H9 (cell line): ENCODE results near the gene TCEA2. TPM values are rescaled to one million over a fixed set of nuclear protein-coding genes. Genes with fewer than 3 reads are reported as not detected.
A peak's percentile ranks its signal among the peaks of the same experiment; 100 is the strongest.

Experiments
- DNase-seq: peaks from one replicate; pipeline ENCODE4 v3.0.0-alpha.2; 2017
- H2AFZ ChIP-seq: one replicate; pipeline ENCODE4 v1.6.1; 2013; ENCODE audit warnings: mild to moderate bottlenecking, low read length, control low read depth, moderate library complexity
- H2AK5ac ChIP-seq: 2 replicates; pipeline ENCODE4 v1.6.1; 2013; ENCODE audit warnings: low read length, control low read depth, mixed read lengths; ENCODE audit not compliant: insufficient read length
- H2BK120ac ChIP-seq: one replicate; pipeline ENCODE4 v1.6.1; 2013; ENCODE audit warnings: low read depth, mild to moderate bottlenecking, low read length, control low read depth, inconsistent platforms; ENCODE audit not compliant: poor library complexity, severe bottlenecking
- H2BK12ac ChIP-seq: 2 replicates; pipeline ENCODE4 v1.6.1; 2013; ENCODE audit warnings: low read length, control low read depth, mixed read lengths, low read depth; ENCODE audit not compliant: insufficient read length
- H2BK15ac ChIP-seq: 2 replicates; pipeline ENCODE4 v1.6.1; 2013; ENCODE audit warnings: low read depth, low read length, control low read depth
- H2BK20ac ChIP-seq: one replicate; pipeline ENCODE4 v1.6.1; 2013; ENCODE audit warnings: low read depth, mild to moderate bottlenecking, low read length, control low read depth, inconsistent platforms; ENCODE audit not compliant: poor library complexity, severe bottlenecking
- H2BK5ac ChIP-seq: 2 replicates; pipeline ENCODE4 v1.6.1; 2013; ENCODE audit warnings: low read length, control low read depth, mixed read lengths; ENCODE audit not compliant: insufficient read length
- H3K14ac ChIP-seq: 2 replicates; pipeline ENCODE4 v1.6.1; 2013; ENCODE audit warnings: low read length, control low read depth; ENCODE audit not compliant: insufficient read depth
- H3K18ac ChIP-seq: 2 replicates; pipeline ENCODE4 v1.6.1; 2013; ENCODE audit warnings: low read depth, mild to moderate bottlenecking, mixed read lengths, low read length, control low read depth; ENCODE audit not compliant: insufficient read length
- H3K23ac ChIP-seq: 2 replicates; pipeline ENCODE4 v1.6.1; 2013; ENCODE audit warnings: low read length, control low read depth, mixed read lengths, low read depth; ENCODE audit not compliant: insufficient read length
- H3K23me2 ChIP-seq: 2 replicates; pipeline ENCODE4 v1.6.1; 2013; ENCODE audit warnings: low read depth, mild to moderate bottlenecking, mixed read lengths, low read length, control low read depth; ENCODE audit not compliant: insufficient read length, poor library complexity, severe bottlenecking
- H3K27ac ChIP-seq: 2 replicates; pipeline ENCODE4 v1.5.1; 2013; ENCODE audit warnings: low read length, control low read depth, mixed read lengths, low read depth; ENCODE audit not compliant: insufficient read length
- H3K27me3 ChIP-seq: 2 replicates; pipeline ENCODE4 v1.6.1; 2013; ENCODE audit warnings: low read length, control low read depth, inconsistent platforms; ENCODE audit not compliant: insufficient read depth
- H3K4ac ChIP-seq: 2 replicates; pipeline ENCODE4 v1.6.1; 2013; ENCODE audit warnings: low read depth, mild to moderate bottlenecking, control low read depth, inconsistent platforms, low read length, moderate library complexity
- H3K4me1 ChIP-seq: 2 replicates; pipeline ENCODE4 v1.6.1; 2013; ENCODE audit warnings: low read length, control low read depth, inconsistent platforms; ENCODE audit not compliant: insufficient read depth
- H3K4me2 ChIP-seq: 2 replicates; pipeline ENCODE4 v1.6.1; 2013; ENCODE audit warnings: low read length, control low read depth, mixed read lengths; ENCODE audit not compliant: insufficient read length, insufficient read depth
- H3K56ac ChIP-seq: 2 replicates; pipeline ENCODE4 v1.6.1; 2013; ENCODE audit warnings: low read depth, mild to moderate bottlenecking, mixed read lengths, low read length, control low read depth; ENCODE audit not compliant: insufficient read length
- H3K79me1 ChIP-seq: 2 replicates; pipeline ENCODE4 v1.6.1; 2013; ENCODE audit warnings: low read depth, mild to moderate bottlenecking, moderate library complexity, low read length, control low read depth, inconsistent platforms; ENCODE audit not compliant: insufficient read depth, poor library complexity, severe bottlenecking
- H3K79me2 ChIP-seq: 2 replicates; pipeline ENCODE4 v1.6.1; 2013; ENCODE audit warnings: low read length, control low read depth, inconsistent platforms; ENCODE audit not compliant: insufficient read depth
- H3K9ac ChIP-seq: 2 replicates; pipeline ENCODE4 v1.6.1; 2013; ENCODE audit warnings: low read length, control low read depth, mixed read lengths; ENCODE audit not compliant: insufficient read length; ENCODE audit errors: extremely low read depth
- H3K9me3 ChIP-seq: one replicate; pipeline ENCODE4 v1.6.1; 2013; ENCODE audit warnings: low read depth, low read length, inconsistent platforms; ENCODE audit not compliant: control insufficient read depth
- H3T11ph ChIP-seq: one replicate; pipeline ENCODE4 v1.6.1; 2013; ENCODE audit warnings: mild to moderate bottlenecking, low read length, control low read depth, inconsistent platforms
- H4K20me1 ChIP-seq: one replicate; pipeline ENCODE4 v1.6.1; 2013; ENCODE audit not compliant: control insufficient read depth, insufficient read length, insufficient read depth
- H4K5ac ChIP-seq: 2 replicates; pipeline ENCODE4 v1.6.1; 2013; ENCODE audit warnings: low read depth, mild to moderate bottlenecking, mixed read lengths, low read length, control low read depth; ENCODE audit not compliant: insufficient read length
- H4K8ac ChIP-seq: replicated peaks from 2 replicates; pipeline ENCODE4 v1.6.1; 2013; ENCODE audit warnings: low read length, control low read depth, mixed read lengths, low read depth; ENCODE audit not compliant: insufficient read length
- H4K91ac ChIP-seq: 2 replicates; pipeline ENCODE4 v1.6.1; 2013; ENCODE audit warnings: low read depth, mild to moderate bottlenecking, moderate library complexity, mixed read lengths, low read length, control low read depth; ENCODE audit not compliant: insufficient read length
- H3K27ac Mint-ChIP-seq, 3 experiments: 2 replicates in 2 of 3; 3 replicates in 1 of 3; pipeline ENCODE4 v1.8.0; 2020 to 2021; ENCODE audit warnings: mixed read lengths in 3 of 3, mild to moderate bottlenecking in 1 of 3, moderate library complexity in 1 of 3
- H3K27me3 Mint-ChIP-seq: 2 replicates; pipeline ENCODE4 v1.8.0; 2021; ENCODE audit warnings: low read depth, mild to moderate bottlenecking, moderate library complexity, mixed read lengths
- H3K36me3 Mint-ChIP-seq, 3 experiments: 2 replicates in 2 of 3; 3 replicates in 1 of 3; pipeline ENCODE4 v1.8.0; 2020 to 2021; ENCODE audit warnings: low read depth in 3 of 3, mixed read lengths in 3 of 3; ENCODE audit not compliant: insufficient read depth in 1 of 3
- H3K4me1 Mint-ChIP-seq, 2 experiments: 2 replicates each; pipeline ENCODE4 v1.8.0; 2020; ENCODE audit warnings: mixed read lengths in 2 of 2
- H3K4me3 Mint-ChIP-seq, 2 experiments: 2 replicates in 1 of 2; 3 replicates in 1 of 2; pipeline ENCODE4 v1.8.0; 2020 to 2021; ENCODE audit warnings: mild to moderate bottlenecking in 2 of 2, mixed read lengths in 2 of 2, moderate library complexity in 1 of 2
- H3K9me3 Mint-ChIP-seq, 2 experiments: 2 replicates in 1 of 2; 3 replicates in 1 of 2; pipeline ENCODE4 v1.8.0; 2020; ENCODE audit warnings: mild to moderate bottlenecking in 2 of 2, mixed read lengths in 2 of 2, moderate library complexity in 1 of 2
- WGBS: extraction: QIAGEN DNeasy Blood & Tissue Kit; methylation state at CpG from one replicate; pipeline ENCODE4 v1.1.7; 2013; ENCODE audit warnings: missing lambda C conversion rate, low lambda C conversion rate, mixed read lengths; ENCODE audit not compliant: insufficient read length; ENCODE audit errors: extremely low coverage; 5-methylcytosine and 5-hydroxymethylcytosine counted together
- total RNA-seq: library from RNA; stranded (reverse); gene quantifications from 2 replicates; pipeline ENCODE4 v1.2.1, GENCODE V29; 2021
- TF ChIP-seq, protein P1 (sequence below): fragments of 200-600 bp; sonication (generic); conservative IDR thresholded peaks from 3 replicates; pipeline ENCODE4 v1.8.0; 2021; ENCODE audit warnings: antibody characterized with exemption, mild to moderate bottlenecking

The TCEA2 gene
- total RNA-seq, 1 experiment from 2014 or later, result 51.7 TPM

DNA sequence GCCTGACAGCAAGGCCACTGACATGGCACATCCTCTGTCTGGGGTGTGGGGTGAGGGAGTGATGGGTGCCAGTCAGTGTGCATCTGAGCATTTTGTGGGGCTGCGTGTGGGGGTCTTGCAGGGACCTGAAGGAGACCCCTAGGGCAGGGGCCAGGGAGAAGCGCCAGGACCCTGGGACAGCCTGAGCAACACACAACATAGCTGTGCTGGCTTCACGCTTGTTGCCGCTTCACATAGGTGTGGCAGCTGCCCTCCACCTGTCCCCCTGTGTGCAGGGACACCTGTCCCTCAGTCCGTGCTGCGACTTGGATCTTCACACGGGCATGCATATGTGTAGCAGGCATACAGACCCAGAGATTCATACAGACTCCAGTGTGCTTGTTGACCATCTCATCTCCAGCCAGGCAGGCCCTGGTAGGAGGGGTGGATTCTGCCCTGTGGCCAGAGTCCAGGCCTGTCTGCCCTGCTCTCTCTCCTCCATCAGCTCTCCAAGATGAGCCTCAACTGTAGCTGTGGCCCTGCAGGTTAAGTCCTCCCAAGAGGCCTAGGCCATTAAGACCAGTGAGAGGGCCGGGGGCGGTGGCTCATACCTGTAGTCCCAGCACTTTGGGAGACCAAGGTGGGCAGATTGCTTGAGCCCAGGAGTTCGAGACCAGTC is 47.5 kb downstream of the TCEA2 start:
- Histone ChIP-seq H3K18ac (no peak overlapping the region), H3K23ac (no peak overlapping the region), H4K20me1 (no peaks in the 10 kb centered on the region), H3K4me2 (no peak overlapping the region), H3K27ac (no peak overlapping the region), H3T11ph (no peak overlapping the region), H3K56ac (no peak overlapping the region), H4K5ac (no peak overlapping the region), H3K79me1 (no peaks in the 10 kb centered on the region), H3K4me1 (no peaks in the 10 kb centered on the region), H3K23me2 (no peaks in the 10 kb centered on the region), H2BK120ac (no peak overlapping the region), H2AK5ac (no peak overlapping the region), H3K9me3 (no peaks in the 10 kb centered on the region), H3K79me2 (no peaks in the 10 kb centered on the region), H4K91ac (no peak overlapping the region), H2BK20ac (no peak overlapping the region), H2BK15ac (no peak overlapping the region), H3K9ac (no peak overlapping the region), H2AFZ (no peak overlapping the region), H3K14ac (no peak overlapping the region; the same call in 1 of the 2 replicates), H3K4ac (no peak overlapping the region), H2BK5ac (no peak overlapping the region), H3K27me3 (no peaks in the 10 kb centered on the region), H2BK12ac (no peak overlapping the region), H4K8ac (no peak overlapping the region)
- H3K27me3 Mint-ChIP-seq, result peaks cover 9% of the 10 kb centered on the region
- no peaks in the 10 kb centered on the region for H3K9me3 Mint-ChIP-seq
- peaks cover 0 to 3% of the 10 kb centered on the region in 2 experiments; a peak in 2 of 4 replicates for H3K4me1 Mint-ChIP-seq
- TF ChIP-seq, protein P1, sequence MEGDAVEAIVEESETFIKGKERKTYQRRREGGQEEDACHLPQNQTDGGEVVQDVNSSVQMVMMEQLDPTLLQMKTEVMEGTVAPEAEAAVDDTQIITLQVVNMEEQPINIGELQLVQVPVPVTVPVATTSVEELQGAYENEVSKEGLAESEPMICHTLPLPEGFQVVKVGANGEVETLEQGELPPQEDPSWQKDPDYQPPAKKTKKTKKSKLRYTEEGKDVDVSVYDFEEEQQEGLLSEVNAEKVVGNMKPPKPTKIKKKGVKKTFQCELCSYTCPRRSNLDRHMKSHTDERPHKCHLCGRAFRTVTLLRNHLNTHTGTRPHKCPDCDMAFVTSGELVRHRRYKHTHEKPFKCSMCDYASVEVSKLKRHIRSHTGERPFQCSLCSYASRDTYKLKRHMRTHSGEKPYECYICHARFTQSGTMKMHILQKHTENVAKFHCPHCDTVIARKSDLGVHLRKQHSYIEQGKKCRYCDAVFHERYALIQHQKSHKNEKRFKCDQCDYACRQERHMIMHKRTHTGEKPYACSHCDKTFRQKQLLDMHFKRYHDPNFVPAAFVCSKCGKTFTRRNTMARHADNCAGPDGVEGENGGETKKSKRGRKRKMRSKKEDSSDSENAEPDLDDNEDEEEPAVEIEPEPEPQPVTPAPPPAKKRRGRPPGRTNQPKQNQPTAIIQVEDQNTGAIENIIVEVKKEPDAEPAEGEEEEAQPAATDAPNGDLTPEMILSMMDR, result no peak
- no peaks in the 10 kb centered on the region for H3K36me3 Mint-ChIP-seq
- WGBS, result no CpG with 5 or more reads among the region's 10 CpGs
- no peak overlapping the region for H3K4me3 Mint-ChIP-seq
- H3K27ac Mint-ChIP-seq, result peak overlapping the region in 1 of 3 experiments; percentile 52; a peak in 1 of 7 replicates
- DNase-seq, result no peak
